Heart left ventricle (tissue), 16 donors: ENCODE results near the gene GALNT9. TPM values are rescaled to one million over a fixed set of nuclear protein-coding genes. Genes with fewer than 3 reads are reported as not detected.

Experiments used
- ATAC-seq, 4 donors: fragments of 200-7000 bp; cut with Tn5 transposase; one replicate each; pipeline ENCODE4 v1.9.1; 2020 to 2022; ENCODE audit warnings: moderate library complexity in 4 of 4, mild to moderate bottlenecking in 3 of 4, moderate number of reproducible peaks in 1 of 4
- DNase-seq, 5 donors: peaks; one replicate each; pipeline ENCODE4 v3.0.0-alpha.2; 2020
- H3K27ac ChIP-seq, 12 donors: fragments of 200-600 bp; sonication (generic) in 4 of 12; one replicate each; pipeline versions ENCODE4 v1.5.0 to v1.8.0; 2016 to 2022; ENCODE audit warnings: mild to moderate bottlenecking in 2 of 12
- H3K27me3 ChIP-seq, 9 donors: fragments of 200-600 bp; sonication (generic) in 2 of 9; one replicate each; pipeline versions ENCODE4 v1.5.1 to v1.8.0; 2016 to 2022; ENCODE audit warnings: mild to moderate bottlenecking in 3 of 9
- H3K36me3 ChIP-seq, 9 donors: fragments of 200-600 bp; sonication (generic) in 2 of 9; one replicate each; pipeline versions ENCODE4 v1.5.0 to v1.8.0; 2018 to 2022; ENCODE audit warnings: mild to moderate bottlenecking in 2 of 9
- H3K4me1 ChIP-seq, 12 donors: fragments of 200-600 bp; sonication (generic) in 4 of 12; one replicate each; pipeline versions ENCODE4 v1.5.0 to v1.8.0; 2016 to 2022; ENCODE audit warnings: mild to moderate bottlenecking in 3 of 12
- H3K4me3 ChIP-seq, 12 donors: fragments of 200-600 bp; sonication (generic) in 4 of 12; one replicate each; pipeline versions ENCODE4 v1.5.0 to v1.8.0; 2017 to 2022; ENCODE audit warnings: mild to moderate bottlenecking in 9 of 12, moderate library complexity in 4 of 12
- H3K9me3 ChIP-seq, 12 donors: fragments of 200-600 bp; sonication (generic) in 4 of 12; one replicate each; pipeline versions ENCODE4 v1.5.0 to v1.8.0; 2016 to 2022; ENCODE audit warnings: mild to moderate bottlenecking in 1 of 12
- CTCF ChIP-seq, 12 donors: fragments of 200-600 bp; sonication (generic) in 4 of 12; IDR thresholded peaks; one replicate each; pipeline versions ENCODE4 v1.5.0 to v1.8.0; 2018 to 2022; ENCODE audit warnings: antibody characterized with exemption in 12 of 12, mild to moderate bottlenecking in 5 of 12
- POLR2A ChIP-seq, 2 donors: fragments of 450-650 bp; IDR thresholded peaks; one replicate each; pipeline ENCODE4 v1.6.1; 2017; ENCODE audit warnings: antibody characterized with exemption in 2 of 2, mild to moderate bottlenecking in 2 of 2, moderate library complexity in 2 of 2
- WGBS, 4 donors: extraction: QIAGEN DNeasy Blood & Tissue Kit in 2 of 4; methylation state at CpG; one replicate each; pipeline versions ENCODE4 v1.1.5 to v1.1.7; 2013 to 2018; 5-methylcytosine and 5-hydroxymethylcytosine counted together
- intact Hi-C, 10 donors: fragments of 100-400 bp; cut with DNase I; formaldehyde crosslinking; loops; one replicate each; pipeline versions ENCODE4 v1.11.1 to v1.14.2; 2022
- polyA plus RNA-seq, 2 donors: library from polyadenylated mRNA; stranded (reverse); fragments of 200-250 nt; gene quantifications; one replicate each; pipeline ENCODE4 v1.2.3, GENCODE V29; 2013
- total RNA-seq, 9 donors: library from RNA; depleted of rRNA in 2 of 9; stranded (reverse); fragments of >200 nt in 2 of 9; fragmentation: NEBNext Ultra II Directional in 3 of 9; extraction: Animal tissue kit (Norgen Biotek cat#: 25700) in 3 of 9; gene quantifications; one replicate each; pipeline versions ENCODE4 v1.1.0 to v1.2.4, GENCODE V29; 2016 to 2023
- donor health status: ischemic (EF 13 %, LVEDD 7.1; RV severe dilation, severe dysfunction).
- donor health status: healthy with polysubstance abuse.
- donor health status: DM: no; HTN: yes; CAD: no.
- donor health status: DM: no; HTN: no; CAD: no.
- donor health status: ischemic (EF 25% LVEDD 6.9; RV normal size, moderate dysfunction).
- donor health status: ischemic (EF 25% LVEDD 5.7; RV mildly dilated, moderate dysfunction).
- donor health status: healthy.
- donor health status: DM: yes; HTN: yes; CAD: no.
- donor health status: ischemic (EF 35%, LVEDD 5.7; RV mildly dilated, moderate dysfunction).
- donor health status: nonischemic (EF 11% LVEDD 7.7; RV severe dilation, severe dysfunction).
- donor health status: DM: yes; HTN: yes; CAD: no.
- donor health status: PGD.
- donor health status: ischemic (EF 29% LVEDD 5.4; RV normal size, mild dysfunction).
- donor health status: nonischemic (EF 23%, LVEDD 6.1; RV moderate dilation, normal function).

Gene GALNT9
- total and polyA plus RNA-seq, 11 donors: 10.3 TPM; not detected in 10

GRCh38 chr12:132148368-132149045, 180.9 kb downstream of the GALNT9 start:
- intact Hi-C loops: no loop called here
- no peak overlapping the region for H3K4me3 ChIP-seq
- no peaks in the 10 kb centered on the region for H3K27me3 ChIP-seq
- no peak overlapping the region for H3K27ac ChIP-seq
- WGBS, 4 donors: 87 to 96% (median 93%) methylated on average over 23 to 35 of the region's 41 CpGs
- peaks cover 0 to 17% (median 8%) of the 10 kb centered on the region in 12 donors for H3K4me1 ChIP-seq
- no peak for ATAC-seq
- peaks cover 0 to 37% (median 4%) of the 10 kb centered on the region in 9 donors for H3K36me3 ChIP-seq
- no peaks in the 10 kb centered on the region for H3K9me3 ChIP-seq
- TF ChIP-seq POLR2A (IDR thresholded peaks at IDR 0.05): no peak
- no peak for TF ChIP-seq CTCF (IDR thresholded peaks at IDR 0.05)
- DNase-seq: no peak

- intact Hi-C loops: no loop called here
- Histone ChIP-seq H3K27ac (no peak overlapping the region), H3K27me3 (no peaks in the 10 kb centered on the region), H3K4me1 (peaks cover 3 to 25% (median 16%) of the 10 kb centered on the region in 12 donors), H3K9me3 (no peaks in the 10 kb centered on the region), H3K36me3 (peaks cover 0 to 37% (median 4%) of the 10 kb centered on the region in 9 donors), H3K4me3 (no peak overlapping the region)
- ATAC-seq (no peak), DNase-seq (peak in 3 of 5 donors; percentile 16 to 60 (median 22))
- TF ChIP-seq CTCF (IDR thresholded peaks at IDR 0.05) (no peak), POLR2A (IDR thresholded peaks at IDR 0.05) (no peak)
- 94 to 97% (median 94%) methylated on average over 16 to 38 of the region's 38 CpGs for WGBS, 4 donors
Measured at GRCh38 chr12:132147423-132148367, 181.7 kb downstream of the GALNT9 start.

- Histone ChIP-seq H3K4me1 (peaks cover 3 to 32% (median 21%) of the 10 kb centered on the region in 12 donors), H3K36me3 (peaks cover 0 to 37% (median 8%) of the 10 kb centered on the region in 9 donors), H3K4me3 (no peak overlapping the region), H3K27ac (no peak overlapping the region), H3K27me3 (no peaks in the 10 kb centered on the region), H3K9me3 (no peaks in the 10 kb centered on the region)
- 90 to 94% (median 92%) methylated on average over 14 to 19 of the region's 19 CpGs for WGBS, 4 donors
- TF ChIP-seq CTCF (IDR thresholded peaks at IDR 0.05) (no peak), POLR2A (IDR thresholded peaks at IDR 0.05) (no peak)
- ATAC-seq (no peak), DNase-seq (peak in 2 of 5 donors; percentile 16 to 20)
- intact Hi-C loops: no loop called here
Measured at GRCh38 chr12:132146772-132147422, 182.5 kb downstream of the GALNT9 start.

Other genes with a start within 250 kb of the GALNT9 start
- gene DDX51, start 185.3 kb downstream of the GALNT9 start, total RNA-seq: 1 to 10 TPM; 4.1 to 9.9 (median 8.5) TPM
- gene DDX51, start 185.3 kb downstream of the GALNT9 start, polyA plus RNA-seq: 10 to 100 TPM; 12.8 to 14.7 TPM
- 10 to 100 TPM in 4 of 9 donors, 1 to 10 TPM in 5; 7.9 to 14.5 (median 9.6) TPM for gene NOC4L, start 185.1 kb downstream of the GALNT9 start, total RNA-seq
- 10 to 100 TPM; 10.9 to 21.1 TPM for gene NOC4L, start 185.1 kb downstream of the GALNT9 start, polyA plus RNA-seq
- 10 to 100 TPM; 23.0 to 88.2 (median 45.4) TPM for gene FBRSL1, start 160.6 kb upstream of the GALNT9 start, total RNA-seq
- 10 to 100 TPM; 35.4 to 40.0 TPM for gene FBRSL1, start 160.6 kb upstream of the GALNT9 start, polyA plus RNA-seq